ENCODE measurements around the gene IRF6. TPM values are rescaled to one million over a fixed set of nuclear protein-coding genes. Genes with fewer than 3 reads are reported as not detected.
A peak's percentile ranks its signal among the peaks of the same experiment; 100 is the strongest.

Gene IRF6
- total RNA-seq, 1 experiment from 2014 or later, result 35.2 TPM

- H3K79me2 ChIP-seq (ENCODE audit: insufficient read depth, low read length), result peaks cover 18% of the 10 kb centered on the region
- peaks cover 7 to 9% of the 10 kb centered on the region in 2 experiments; a peak in 2 of 4 replicates for H3K36me3 ChIP-seq (ENCODE audit: control insufficient read depth in 1 of 2, insufficient read depth in 2 of 2, low read length in 2 of 2)
- ATAC-seq, result peak; percentile 99
- no peaks in the 10 kb centered on the region for H4K20me1 ChIP-seq (ENCODE audit: insufficient read depth)
- DNase-seq (ENCODE audit: low read depth, low spot score), result peak; percentile 93
- ChIA-PET POLR2A (interaction anchor here (0.7 to 1.0 kb wide), 3 partner anchors 18 to 43 kb away, joined by 3 to 5 read pairs (median 4); partner anchors contain the start of gene UTP25), RAD21 (ENCODE audit: low non-redundant PET in 1 of 2, low total read pairs in 2 of 2, uncharacterized antibody in 2 of 2, unreplicated experiment in 2 of 2) (no interaction called here), CTCF (interaction anchor here (1.3 kb wide), 1 partner anchor 208 kb away, joined by 4 read pairs; no protein-coding TSS in a partner anchor)
- peak within 1 kb of the TSS; percentile 93 for H3K4me2 ChIP-seq (ENCODE audit: low read length)
- TSS peak; percentile 99 for BruUV-seq (replicated peaks)
- H2AFZ ChIP-seq (ENCODE audit: low read depth, low read length, poor library complexity, severe bottlenecking), result no peak within 1 kb of the TSS
- H3K27ac ChIP-seq (ENCODE audit: low read depth, low read length), result peak within 1 kb of the TSS; percentile 68
- H3K9me2 ChIP-seq (ENCODE audit: insufficient read depth), result no peaks in the 10 kb centered on the region
- H3K9ac ChIP-seq (ENCODE audit: low read length), result peak within 1 kb of the TSS; percentile 96
- H3K9me3 ChIP-seq (ENCODE audit: control insufficient read depth in 1 of 2, insufficient read depth in 1 of 2, low read depth in 1 of 2, low read length in 2 of 2), result no peaks in the 10 kb centered on the region
- TF ChIP-seq POLR2A (IDR thresholded peaks at IDR 0.05; ENCODE audit: borderline replicate concordance, extremely low read depth, insufficient read depth, insufficient read length) (peak; percentile 82), ELF1 (IDR thresholded peaks at IDR 0.05; ENCODE audit: borderline replicate concordance, low read depth) (peak; percentile 85), SP1 (IDR thresholded peaks at IDR 0.05; ENCODE audit: low read depth) (peak; percentile 75), CTCF (IDR thresholded peaks at IDR 0.05 in 2 of 3, conservative IDR thresholded peaks at IDR 0.05 in 1 of 3; ENCODE audit: borderline replicate concordance in 1 of 3, insufficient read depth in 1 of 3, low read depth in 2 of 3, low read length in 2 of 3) (no peak), RAD21 (IDR thresholded peaks at IDR 0.05; ENCODE audit: low read depth) (no peak), SRF (IDR thresholded peaks at IDR 0.05; ENCODE audit: low read depth) (peak; percentile 78), MAX (IDR thresholded peaks at IDR 0.05) (peak; percentile 85), TCF7L2 (IDR thresholded peaks at IDR 0.05; ENCODE audit: borderline replicate concordance, extremely low read depth, insufficient read depth, insufficient read length) (peak; percentile 60), YY1 (IDR thresholded peaks at IDR 0.05; ENCODE audit: extremely low read depth, insufficient replicate concordance, low read depth, low read length) (peak; percentile 47), SIN3A (IDR thresholded peaks at IDR 0.05; ENCODE audit: low read depth) (peak; percentile 86), EGR1 (IDR thresholded peaks at IDR 0.05; ENCODE audit: low read depth) (no peak), ZBTB33 (IDR thresholded peaks at IDR 0.05; ENCODE audit: extremely low read depth, insufficient replicate concordance, low read length) (peak; percentile 96), POLR2AphosphoS5 (IDR thresholded peaks at IDR 0.05; ENCODE audit: low read depth, low read length) (peak; percentile 98), JUND (IDR thresholded peaks at IDR 0.05) (peak; percentile 58)
- peak within 1 kb of the TSS; percentile 89 to 93 for H3K4me3 ChIP-seq (replicated peaks in 1 of 2; ENCODE audit: low read depth in 1 of 2, low read length in 2 of 2)
- peaks cover 6 to 15% of the 10 kb centered on the region in 2 experiments for H3K4me1 ChIP-seq (ENCODE audit: control insufficient read depth in 1 of 2, insufficient read depth in 2 of 2, low read length in 2 of 2)
- no peaks in the 10 kb centered on the region for H3K27me3 ChIP-seq (ENCODE audit: insufficient read depth, low read length)
- intact Hi-C loops (cut with micrococcal nuclease), result loop anchor here (1.0 kb wide), 2 partner anchors 22 to 37 kb away; partner anchors contain the start of gene IRF6
These were observed 21.4 kb downstream of the IRF6 start, which contains the start of gene C1orf74 for GRCh38 chr1:209784265-209785169. TSS of gene C1orf74 (minus strand) at chr1:209784559. CDS start at chr1:209783634, 925 bp downstream.
